ENCODE data around the gene SLX4. TPM values are rescaled to one million over a fixed set of nuclear protein-coding genes. Genes with fewer than 3 reads are reported as not detected.

The SLX4 gene
- total RNA-seq, 1 experiment from 2014 or later = 5.9 TPM

GRCh38 chr16:3589441-3589921, 21.9 kb downstream of the SLX4 start:
- Mint-ChIP-seq H3K4me3 (ENCODE audit: unreplicated experiment) (no peak overlapping the region), H3K4me1 (ENCODE audit: insufficient read depth, unreplicated experiment) (no peaks in the 10 kb centered on the region), H3K9me3 (ENCODE audit: unreplicated experiment) (no peaks in the 10 kb centered on the region), H3K27me3 (ENCODE audit: insufficient read depth, unreplicated experiment) (no peaks in the 10 kb centered on the region), H3K27ac (ENCODE audit: low read depth, unreplicated experiment) (no peak overlapping the region), H3K36me3 (ENCODE audit: insufficient read depth, unreplicated experiment) (no peaks in the 10 kb centered on the region)
- no TSS peak for BruUV-seq (replicated peaks)
- intact Hi-C loops (cut with micrococcal nuclease) = no loop called here
- no peak for TF ChIP-seq CTCF (IDR thresholded peaks at IDR 0.05; ENCODE audit: unreplicated experiment)
- POLR2A ChIA-PET = no interaction called here
- CTCF ChIA-PET = no interaction called here
- no peak for DNase-seq (ENCODE audit: unreplicated experiment)

GRCh38 chr16:3589001-3589400, 22.4 kb downstream of the SLX4 start:
- Mint-ChIP-seq H3K4me1 (ENCODE audit: insufficient read depth, unreplicated experiment) (no peaks in the 10 kb centered on the region), H3K4me3 (ENCODE audit: unreplicated experiment) (no peak overlapping the region), H3K27ac (ENCODE audit: low read depth, unreplicated experiment) (no peak overlapping the region), H3K36me3 (ENCODE audit: insufficient read depth, unreplicated experiment) (no peaks in the 10 kb centered on the region), H3K9me3 (ENCODE audit: unreplicated experiment) (no peaks in the 10 kb centered on the region), H3K27me3 (ENCODE audit: insufficient read depth, unreplicated experiment) (no peaks in the 10 kb centered on the region)
- no peak for TF ChIP-seq CTCF (IDR thresholded peaks at IDR 0.05; ENCODE audit: unreplicated experiment)
- intact Hi-C loops (cut with micrococcal nuclease) = no loop called here
- ChIA-PET CTCF (no interaction called here), POLR2A (no interaction called here)
- BruUV-seq (replicated peaks) = no TSS peak
- DNase-seq (ENCODE audit: unreplicated experiment) = no peak

- no TSS peak for BruUV-seq (replicated peaks)
- H3K9me3 Mint-ChIP-seq (ENCODE audit: unreplicated experiment) = no peaks in the 10 kb centered on the region
- no peak for DNase-seq (ENCODE audit: unreplicated experiment)
- POLR2A ChIA-PET = no interaction called here
- intact Hi-C loops (cut with micrococcal nuclease) = no loop called here
- CTCF ChIA-PET = interaction anchor here (0.6 kb wide), 1 partner anchor 12 kb away, joined by 3 read pairs; no protein-coding TSS in a partner anchor
- H3K27me3 Mint-ChIP-seq (ENCODE audit: insufficient read depth, unreplicated experiment) = no peaks in the 10 kb centered on the region
- H3K36me3 Mint-ChIP-seq (ENCODE audit: insufficient read depth, unreplicated experiment) = no peaks in the 10 kb centered on the region
- no peak for TF ChIP-seq CTCF (IDR thresholded peaks at IDR 0.05; ENCODE audit: unreplicated experiment)
- H3K4me1 Mint-ChIP-seq (ENCODE audit: insufficient read depth, unreplicated experiment) = no peaks in the 10 kb centered on the region
- no peak overlapping the region for H3K27ac Mint-ChIP-seq (ENCODE audit: low read depth, unreplicated experiment)
- no peak overlapping the region for H3K4me3 Mint-ChIP-seq (ENCODE audit: unreplicated experiment)
Measured at GRCh38 chr16:3587547-3588110, 23.8 kb downstream of the SLX4 start.

GRCh38 chr16:3584412-3584811, 27.0 kb downstream of the SLX4 start:
- H3K9me3 Mint-ChIP-seq (ENCODE audit: unreplicated experiment) = no peaks in the 10 kb centered on the region
- DNase-seq (ENCODE audit: unreplicated experiment) = no peak
- no peaks in the 10 kb centered on the region for H3K4me1 Mint-ChIP-seq (ENCODE audit: insufficient read depth, unreplicated experiment)
- H3K27me3 Mint-ChIP-seq (ENCODE audit: insufficient read depth, unreplicated experiment) = no peaks in the 10 kb centered on the region
- H3K4me3 Mint-ChIP-seq (ENCODE audit: unreplicated experiment) = no peak overlapping the region
- intact Hi-C loops (cut with micrococcal nuclease) = no loop called here
- TF ChIP-seq CTCF (IDR thresholded peaks at IDR 0.05; ENCODE audit: unreplicated experiment) = no peak
- CTCF ChIA-PET = no interaction called here
- no peak overlapping the region for H3K27ac Mint-ChIP-seq (ENCODE audit: low read depth, unreplicated experiment)
- POLR2A ChIA-PET = no interaction called here
- peaks cover 7% of the 10 kb centered on the region for H3K36me3 Mint-ChIP-seq (ENCODE audit: insufficient read depth, unreplicated experiment)
- BruUV-seq (replicated peaks) = no TSS peak

All from MCF 10A (cell line).